Body of pancreas (tissue), 4 donors: ENCODE data around the gene SELENOM. TPM values are rescaled to one million over a fixed set of nuclear protein-coding genes. Genes with fewer than 3 reads are reported as not detected.

Experiments used
- ATAC-seq: fragments of 150-250 bp; one replicate; pipeline ENCODE4 v1.9.1; 2016
- DNase-seq, 4 donors: peaks; one replicate each; pipeline ENCODE4 v3.0.0-alpha.2; 2019
- H3K27ac ChIP-seq, 4 donors: fragments of 200-600 bp; sonication (generic); 1 replicate in 3 of 4; 2 replicates in 1 of 4; pipeline versions ENCODE4 v1.5.1 to v1.6.1; 2016 to 2019; ENCODE audit warnings: mild to moderate bottlenecking in 1 of 4, mixed read lengths in 1 of 4, moderate library complexity in 1 of 4
- H3K27me3 ChIP-seq, 2 donors: fragments of 200-600 bp; sonication (generic); one replicate each; pipeline ENCODE4 v1.6.0; 2016; ENCODE audit warnings: mild to moderate bottlenecking in 1 of 2
- H3K36me3 ChIP-seq, 2 donors: fragments of 200-600 bp; sonication (generic); replicated peaks in 1 of 2; 2 replicates each; pipeline ENCODE4 v1.5.1; 2016; ENCODE audit warnings: low read depth in 2 of 2; ENCODE audit not compliant: insufficient read depth in 1 of 2
- H3K4me1 ChIP-seq: fragments of 200-600 bp; sonication (generic); one replicate; pipeline ENCODE4 v1.6.0; 2016
- H3K4me3 ChIP-seq, 2 donors: fragments of 200-600 bp; sonication (generic); 1 replicate in 1 of 2; 2 replicates in 1 of 2; pipeline ENCODE4 v1.5.1; 2016 to 2019
- H3K9me3 ChIP-seq, 3 donors: fragments of 200-600 bp; sonication (generic); 1 replicate in 2 of 3; 2 replicates in 1 of 3; pipeline ENCODE4 v1.5.1; 2016
- CTCF ChIP-seq, 7 experiments: fragments of 450-650 bp in 4 of 7; fragments of 200-600 bp in 3 of 7; sonication (generic) in 3 of 7; IDR thresholded peaks; one replicate each; pipeline ENCODE4 v1.5.1; 2016 to 2019; ENCODE audit warnings: antibody characterized with exemption in 7 of 7
- POLR2A ChIP-seq, 3 donors: fragments of 450-650 bp; IDR thresholded peaks; one replicate each; pipeline ENCODE4 v1.6.1; 2016; ENCODE audit warnings: antibody characterized with exemption in 3 of 3, mild to moderate bottlenecking in 2 of 3
- WGBS, 2 donors: methylation state at CpG; one replicate each; pipeline ENCODE4 v1.1.5; 2017; 5-methylcytosine and 5-hydroxymethylcytosine counted together
- intact Hi-C: fragments of 100-400 bp; cut with DNase I; formaldehyde crosslinking; loops from one replicate; pipeline ENCODE4 v1.15.1; 2023
- total RNA-seq, 2 donors: library from RNA; depleted of rRNA; stranded (reverse); fragments of >200 nt; gene quantifications; one replicate each; pipeline ENCODE4 v1.1.0, GENCODE V29; 2016

SELENOM gene
- total RNA-seq, 2 donors from 2014 or later: 127 to 198 TPM

GRCh38 chr22:31096657-31097279 lies 10.6 kb downstream of the SELENOM start:
- intact Hi-C loops: loop anchor here (5.0 kb wide), 1 partner anchor 56 kb away; no protein-coding TSS in a partner anchor
- Histone ChIP-seq H3K27ac (no peak overlapping the region), H3K27me3 (no peaks in the 10 kb centered on the region), H3K4me1 (peaks cover 12% of the 10 kb centered on the region), H3K9me3 (no peaks in the 10 kb centered on the region), H3K4me3 (no peak overlapping the region), H3K36me3 (peaks cover 0 to 21% of the 10 kb centered on the region in 2 donors)
- ATAC-seq: no peak
- TF ChIP-seq POLR2A (IDR thresholded peaks at IDR 0.05) (no peak), CTCF (IDR thresholded peaks at IDR 0.05) (no peak)
- 92 to 95% methylated on average over 15 to 23 of the region's 27 CpGs for WGBS, 2 donors
- no peak for DNase-seq

DNA sequence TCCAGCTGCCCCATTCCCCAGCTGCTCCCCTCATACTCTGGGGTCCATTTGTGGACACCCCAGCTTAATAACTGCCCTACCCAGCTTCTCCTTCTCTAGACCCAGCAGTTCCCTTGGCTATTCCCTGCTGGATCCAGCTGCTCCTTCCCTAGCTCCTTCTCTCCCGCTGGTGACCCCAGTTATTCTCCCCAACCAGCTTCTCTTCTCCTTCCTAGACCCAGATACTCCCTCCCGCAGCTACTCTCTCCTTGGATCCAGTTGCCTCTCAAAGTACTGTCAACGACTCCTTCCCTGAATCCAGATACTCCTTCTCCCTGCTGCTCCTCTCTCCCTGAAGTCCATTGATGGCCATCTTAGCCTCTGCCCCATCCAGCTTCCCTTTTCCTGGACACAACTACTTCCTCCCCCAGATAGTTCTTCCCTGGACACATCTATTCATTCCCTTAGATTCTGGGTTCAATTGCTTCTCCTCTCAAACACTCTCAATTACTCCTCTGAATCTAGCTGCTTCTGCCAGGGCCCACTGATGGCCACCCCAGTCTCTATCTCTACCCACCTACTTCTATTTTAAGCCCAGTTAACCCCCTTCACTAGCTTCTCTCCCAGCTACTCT lies 11.6 kb downstream of the SELENOM start:
- no peaks in the 10 kb centered on the region for H3K9me3 ChIP-seq
- H3K27me3 ChIP-seq: no peaks in the 10 kb centered on the region
- no peak overlapping the region for H3K4me3 ChIP-seq
- 93 to 98% methylated on average over 3 of the region's 3 CpGs for WGBS, 2 donors
- peaks cover 0 to 26% of the 10 kb centered on the region in 2 donors for H3K36me3 ChIP-seq
- intact Hi-C loops: loop anchor here (5.0 kb wide), 1 partner anchor 57 kb away; no protein-coding TSS in a partner anchor
- H3K27ac ChIP-seq: no peak overlapping the region
- TF ChIP-seq CTCF (IDR thresholded peaks at IDR 0.05) (no peak), POLR2A (IDR thresholded peaks at IDR 0.05) (no peak)
- no peak for ATAC-seq
- H3K4me1 ChIP-seq: peaks cover 12% of the 10 kb centered on the region
- DNase-seq: no peak

DNA sequence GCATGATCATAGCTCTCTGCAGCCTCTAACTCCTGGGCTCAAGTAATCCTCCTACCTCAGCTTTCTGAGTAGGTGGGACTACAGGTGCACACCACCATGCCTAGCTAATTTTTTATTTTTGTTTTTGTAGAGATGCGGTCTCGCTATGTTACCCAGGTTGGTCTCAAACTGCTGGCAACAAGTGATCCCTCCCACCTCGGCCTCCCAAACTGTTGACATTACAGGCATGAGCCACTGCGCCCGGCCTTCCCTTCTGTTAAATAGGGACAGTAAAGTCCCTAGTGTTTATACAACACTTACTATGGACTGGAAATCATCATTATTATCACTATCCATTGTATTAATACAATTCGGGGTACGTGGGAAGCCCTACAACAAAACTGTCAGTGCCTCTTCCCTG lies 12.6 kb downstream of the SELENOM start:
- DNase-seq (no peak), ATAC-seq (no peak)
- Histone ChIP-seq H3K4me3 (no peak overlapping the region), H3K4me1 (peaks cover 12% of the 10 kb centered on the region), H3K9me3 (no peaks in the 10 kb centered on the region), H3K27me3 (no peaks in the 10 kb centered on the region), H3K27ac (no peak overlapping the region), H3K36me3 (peaks cover 0 to 29% of the 10 kb centered on the region in 2 donors)
- TF ChIP-seq CTCF (IDR thresholded peaks at IDR 0.05) (no peak), POLR2A (IDR thresholded peaks at IDR 0.05) (no peak)
- intact Hi-C loops: loop anchor here (5.0 kb wide), 1 partner anchor 58 kb away; no protein-coding TSS in a partner anchor
- 92 to 94% methylated on average over 6 to 7 of the region's 7 CpGs for WGBS, 2 donors

DNA sequence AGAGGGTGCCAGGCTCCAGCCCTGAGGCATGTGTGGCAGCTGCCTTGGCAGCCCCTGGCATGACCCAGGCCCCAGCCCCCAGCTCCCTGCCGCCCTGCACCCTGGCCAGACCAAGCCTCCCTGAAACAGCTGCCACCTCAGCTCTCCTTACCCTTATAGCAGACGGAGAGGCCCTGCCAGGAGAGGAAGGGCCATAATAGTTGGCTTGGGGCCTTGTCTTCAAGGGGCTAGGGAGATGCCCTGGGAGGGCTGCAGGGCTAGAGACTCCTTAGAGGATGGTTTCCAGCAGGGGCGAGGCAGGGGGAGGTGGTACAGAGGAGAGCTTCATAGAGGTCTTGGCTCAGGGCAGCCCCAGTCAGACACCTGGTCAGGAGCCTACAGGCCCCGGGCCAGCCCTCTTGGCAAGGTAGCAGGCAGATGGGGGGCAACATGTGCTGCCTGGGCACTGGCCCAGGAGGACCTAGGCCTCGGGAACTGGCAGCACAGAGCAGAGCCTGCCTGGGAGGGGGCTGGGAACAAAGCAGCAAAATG lies 13.3 kb downstream of the SELENOM start:
- no peak for TF ChIP-seq CTCF (IDR thresholded peaks at IDR 0.05)
- TF ChIP-seq POLR2A (IDR thresholded peaks at IDR 0.05): no peak
- Histone ChIP-seq H3K27ac (peak overlapping the region in 1 of 4 donors; percentile 28), H3K9me3 (no peaks in the 10 kb centered on the region), H3K36me3 (peaks cover 0 to 25% of the 10 kb centered on the region in 2 donors), H3K4me3 (no peak overlapping the region), H3K27me3 (no peaks in the 10 kb centered on the region), H3K4me1 (peaks cover 12% of the 10 kb centered on the region)
- intact Hi-C loops: no loop called here
- no peak for ATAC-seq
- DNase-seq: peak in 3 of 4 donors; percentile 38 to 80 (median 69)
- 39 to 51% methylated on average over 3 to 4 of the region's 5 CpGs for WGBS, 2 donors
